HG03039 (cell line): Measurements from ENCODE around the gene ATP2B2.

Experiments
- ATAC-seq: cut with Tn5 transposase; IDR thresholded peaks from one replicate; pipeline ENCODE4 v1.9.1; 2021; ENCODE audit warnings: mild to moderate bottlenecking, moderate library complexity; ENCODE audit not compliant: unreplicated experiment

Gene ATP2B2

GRCh38 chr3:10407361-10407760 is 98.0 kb downstream of the ATP2B2 start:
- ATAC-seq: no peak

- no peak for ATAC-seq
Observed at GRCh38 chr3:10406414-10406813, 99.0 kb downstream of the ATP2B2 start.

GRCh38 chr3:10405816-10406215 is 99.6 kb downstream of the ATP2B2 start:
- ATAC-seq: no peak

- ATAC-seq: no peak
Observed at GRCh38 chr3:10404876-10405275, 100.5 kb downstream of the ATP2B2 start.

GRCh38 chr3:10404377-10404776 is 101.0 kb downstream of the ATP2B2 start:
- no peak for ATAC-seq

GRCh38 chr3:10401990-10402761 is 103.2 kb downstream of the ATP2B2 start:
- ATAC-seq: no peak

GRCh38 chr3:10400749-10401495 is 104.5 kb downstream of the ATP2B2 start:
- no peak for ATAC-seq

GRCh38 chr3:10400050-10400748 is 105.2 kb downstream of the ATP2B2 start:
- no peak for ATAC-seq

GRCh38 chr3:10399634-10400033 is 105.8 kb downstream of the ATP2B2 start:
- ATAC-seq: no peak

- no peak for ATAC-seq
Observed at GRCh38 chr3:10398341-10398740, 107.0 kb downstream of the ATP2B2 start.

GRCh38 chr3:10397879-10398278 is 107.5 kb downstream of the ATP2B2 start:
- ATAC-seq: no peak

GRCh38 chr3:10396931-10397330 is 108.5 kb downstream of the ATP2B2 start:
- no peak for ATAC-seq

GRCh38 chr3:10396083-10396482 is 109.3 kb downstream of the ATP2B2 start:
- ATAC-seq: no peak

- no peak for ATAC-seq
Observed at GRCh38 chr3:10395671-10396070, 109.7 kb downstream of the ATP2B2 start.

- ATAC-seq: no peak
Observed at GRCh38 chr3:10395196-10395595, 110.2 kb downstream of the ATP2B2 start.

GRCh38 chr3:10394491-10395025 is 110.8 kb downstream of the ATP2B2 start:
- ATAC-seq: no peak

GRCh38 chr3:10393514-10393913 is 111.9 kb downstream of the ATP2B2 start:
- no peak for ATAC-seq

- no peak for ATAC-seq
Observed at GRCh38 chr3:10392906-10393461, 112.4 kb downstream of the ATP2B2 start.

GRCh38 chr3:10392244-10392643 is 113.1 kb downstream of the ATP2B2 start:
- no peak for ATAC-seq

- ATAC-seq: no peak
Observed at GRCh38 chr3:10391391-10391790, 114.0 kb downstream of the ATP2B2 start.
